Stimulated activated CD4-positive, alpha-beta T cell treated with anti-CD3 and anti-CD28 coated beads, Interleukin-4, amount 100 ng/mL, for 1 hour (primary cell): ENCODE measurements around the gene FMN2.
"Not testable (repeated sequence)": the region's sequence is repeated elsewhere in the genome, so short reads cannot be mapped to it uniquely, and the experiment has no call there.

ENCODE experiments used
- DNase-seq: peaks from one replicate; pipeline ENCODE4 v3.0.0-alpha.2; 2020

Gene FMN2

DNA sequence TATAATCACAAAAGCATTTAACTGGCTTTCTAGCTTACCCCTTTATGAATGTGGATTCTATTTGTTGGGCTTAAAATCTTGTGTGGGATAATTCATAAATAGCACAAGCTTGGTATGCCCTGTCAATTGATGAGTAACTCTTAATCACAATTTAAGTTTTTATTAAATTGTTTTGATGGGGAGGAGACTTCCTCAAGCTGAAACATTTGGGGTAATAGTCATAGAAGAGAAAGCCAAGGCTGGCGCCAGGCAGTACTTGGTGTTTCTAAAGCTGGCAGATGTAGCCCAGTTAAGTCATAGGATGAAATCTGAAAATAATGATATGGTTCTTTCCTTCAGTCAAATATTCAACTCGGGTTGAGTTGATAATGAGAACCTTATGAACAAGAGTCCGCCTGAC is 167.2 kb downstream of the FMN2 start:
- DNase-seq: no peak

DNA sequence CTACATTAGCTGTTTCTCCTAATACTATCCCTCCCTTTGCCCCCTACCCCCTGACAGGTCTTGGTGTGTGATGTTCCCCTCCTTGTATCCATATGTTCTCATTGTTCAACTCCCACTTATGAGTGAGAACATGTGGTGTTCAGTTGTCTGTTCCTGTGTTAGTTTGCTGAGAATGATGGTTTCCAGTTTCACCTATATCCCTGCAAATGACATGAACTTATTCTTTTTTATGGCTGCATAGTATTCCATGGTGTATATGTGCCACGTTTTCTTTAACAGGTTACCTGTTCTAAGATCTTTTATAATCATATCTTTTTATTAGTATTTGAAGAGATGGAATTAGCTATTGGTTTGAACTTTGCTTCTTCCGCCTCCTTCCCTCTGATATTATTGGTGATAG is 172.8 kb downstream of the FMN2 start:
- not testable (repeated sequence) for DNase-seq

DNA sequence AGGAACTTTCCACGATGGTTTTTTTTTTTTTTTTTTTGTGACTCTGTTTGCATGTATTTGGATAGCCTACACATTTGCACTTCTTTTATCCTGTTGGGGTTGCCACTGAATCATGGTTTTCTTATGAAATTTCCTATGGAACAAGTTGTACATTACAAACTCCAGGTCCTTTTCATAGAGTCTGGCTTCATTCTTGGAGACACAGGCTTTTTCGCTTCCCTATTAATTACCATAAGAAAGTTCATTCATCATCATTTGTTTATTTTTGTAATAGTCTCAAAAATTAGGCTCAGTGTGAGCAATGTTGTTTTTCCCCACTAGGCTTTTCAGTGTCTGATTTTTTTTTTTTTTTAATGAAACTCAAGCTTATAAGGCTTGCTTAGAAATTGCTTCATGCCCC is 179.4 kb downstream of the FMN2 start:
- no peak for DNase-seq

DNA sequence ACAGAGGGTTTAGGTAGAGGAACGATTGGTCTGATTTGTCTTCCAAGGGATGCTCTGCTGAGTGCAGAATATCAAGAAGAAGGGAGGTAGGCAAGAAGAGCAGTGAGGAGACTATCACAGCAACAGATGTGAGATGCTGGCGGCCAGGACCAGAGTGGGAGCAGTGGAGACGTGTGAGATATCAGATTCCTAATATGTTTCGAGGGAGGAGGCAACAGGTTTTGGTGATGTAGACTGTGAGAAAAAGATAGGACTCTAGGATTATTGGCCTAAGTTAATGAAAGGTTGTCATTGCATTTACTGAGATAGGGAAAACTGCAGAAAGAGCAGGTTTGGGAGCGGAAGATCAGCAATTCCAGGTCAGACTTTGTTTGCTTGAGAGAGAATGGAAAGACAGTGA is 182.9 kb downstream of the FMN2 start:
- DNase-seq: no peak

DNA sequence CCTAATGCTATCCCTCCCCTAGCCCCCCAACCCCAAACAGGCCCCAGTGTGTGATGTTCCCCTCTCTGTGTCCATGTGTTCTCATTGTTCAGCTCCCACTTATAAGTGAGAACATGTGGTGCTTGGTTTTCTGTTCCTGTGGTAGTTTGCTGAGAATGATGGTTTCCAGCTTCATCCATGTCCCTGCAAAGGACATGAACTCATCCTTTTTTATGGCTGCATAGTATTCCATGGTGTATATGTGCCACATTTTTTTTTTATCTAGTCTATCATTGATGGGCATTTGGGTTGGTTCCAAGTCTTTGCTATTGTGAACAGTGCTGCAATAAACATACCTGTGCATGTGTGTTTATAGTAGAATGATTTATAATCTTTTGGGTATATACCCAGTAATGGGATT is 183.5 kb downstream of the FMN2 start:
- DNase-seq: not testable (repeated sequence)

DNA sequence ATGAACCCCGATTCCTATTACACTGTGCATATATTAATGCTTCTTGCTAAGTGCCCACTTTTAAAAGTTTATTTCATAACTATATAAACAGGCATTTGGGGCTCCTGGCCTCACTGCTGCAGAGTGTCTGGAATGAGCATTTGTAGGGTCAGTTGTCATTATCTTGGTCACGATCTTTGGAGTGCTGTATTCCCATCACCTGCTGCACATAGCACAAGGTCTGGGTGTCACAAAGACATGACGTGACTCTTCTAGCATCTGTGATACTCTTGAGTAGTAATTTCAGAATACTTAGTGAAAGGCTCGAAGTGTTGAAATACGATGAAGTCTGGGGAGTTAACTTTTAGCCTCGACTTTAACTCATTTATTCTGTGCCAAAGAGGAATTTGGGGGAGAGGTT is 186.4 kb downstream of the FMN2 start:
- no peak for DNase-seq

DNA sequence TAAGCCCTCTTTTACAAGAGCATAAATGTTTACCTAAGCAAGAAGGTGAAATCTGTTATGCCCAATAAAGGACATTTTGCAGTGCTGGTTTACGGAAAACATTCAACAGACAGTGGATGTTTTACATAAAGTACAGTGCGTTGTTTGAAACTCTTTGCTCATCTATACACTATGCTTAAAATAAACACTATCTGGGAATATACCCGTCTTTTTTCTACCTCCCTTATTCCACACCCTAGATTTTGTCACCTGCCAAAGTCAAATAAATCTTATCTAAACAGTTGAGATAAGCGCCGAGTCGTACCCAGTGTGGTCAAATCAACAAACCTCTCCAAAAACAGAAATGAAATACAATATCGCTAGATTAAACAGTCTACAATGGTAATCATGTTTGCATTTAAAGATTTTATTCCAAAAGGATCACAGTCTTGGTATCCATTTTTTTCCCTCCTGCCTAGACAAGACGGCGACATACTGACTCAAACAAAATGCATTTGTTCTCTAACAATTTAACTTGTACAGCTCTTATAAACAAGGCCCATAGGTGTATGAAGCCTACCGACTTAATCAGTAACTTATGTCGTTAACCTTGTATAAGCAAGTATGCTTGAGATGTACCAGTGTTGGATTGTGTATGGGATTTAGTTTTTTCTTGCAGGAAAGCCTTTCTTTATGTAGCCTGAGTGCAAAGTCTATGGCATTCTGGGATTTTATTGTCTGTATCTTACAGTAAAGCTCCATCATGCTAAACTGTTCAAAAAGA is 189.1 kb downstream of the FMN2 start:
- DNase-seq: no peak

DNA sequence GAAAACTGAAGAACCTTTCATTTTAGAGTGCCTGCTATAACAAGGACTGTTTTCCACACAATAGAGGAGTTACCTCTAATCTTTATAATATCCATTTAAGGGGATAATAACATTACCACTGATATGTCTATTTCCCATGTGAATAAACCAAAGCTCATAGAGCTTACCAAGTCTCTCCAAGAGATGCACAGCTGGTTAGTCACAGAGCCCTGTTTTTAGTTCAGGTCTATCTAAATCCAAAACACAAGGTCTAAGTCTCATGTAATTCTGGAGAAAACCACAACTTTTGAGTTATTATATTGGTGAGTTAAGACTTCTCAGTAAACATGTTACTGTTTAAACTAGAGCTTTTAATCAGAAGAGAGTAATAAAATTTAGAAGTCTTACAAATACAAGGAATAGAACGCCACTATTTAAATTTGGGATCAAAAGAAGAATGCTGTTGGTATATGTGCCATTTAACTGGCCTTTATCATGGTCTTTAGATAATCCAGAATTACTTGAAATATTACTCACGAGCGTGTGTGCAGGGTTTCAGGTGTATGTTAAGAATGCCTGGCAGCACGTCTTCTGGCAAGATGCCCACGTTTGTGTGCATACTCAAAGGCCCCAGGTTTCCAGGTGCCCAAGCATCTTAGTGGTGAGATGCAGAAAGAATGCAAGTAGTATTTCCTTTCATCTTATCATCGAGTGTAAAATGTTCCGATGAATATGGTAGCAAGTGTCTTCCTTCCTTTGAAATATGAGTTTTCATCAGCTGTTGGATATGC is 190.6 kb downstream of the FMN2 start:
- no peak for DNase-seq

DNA sequence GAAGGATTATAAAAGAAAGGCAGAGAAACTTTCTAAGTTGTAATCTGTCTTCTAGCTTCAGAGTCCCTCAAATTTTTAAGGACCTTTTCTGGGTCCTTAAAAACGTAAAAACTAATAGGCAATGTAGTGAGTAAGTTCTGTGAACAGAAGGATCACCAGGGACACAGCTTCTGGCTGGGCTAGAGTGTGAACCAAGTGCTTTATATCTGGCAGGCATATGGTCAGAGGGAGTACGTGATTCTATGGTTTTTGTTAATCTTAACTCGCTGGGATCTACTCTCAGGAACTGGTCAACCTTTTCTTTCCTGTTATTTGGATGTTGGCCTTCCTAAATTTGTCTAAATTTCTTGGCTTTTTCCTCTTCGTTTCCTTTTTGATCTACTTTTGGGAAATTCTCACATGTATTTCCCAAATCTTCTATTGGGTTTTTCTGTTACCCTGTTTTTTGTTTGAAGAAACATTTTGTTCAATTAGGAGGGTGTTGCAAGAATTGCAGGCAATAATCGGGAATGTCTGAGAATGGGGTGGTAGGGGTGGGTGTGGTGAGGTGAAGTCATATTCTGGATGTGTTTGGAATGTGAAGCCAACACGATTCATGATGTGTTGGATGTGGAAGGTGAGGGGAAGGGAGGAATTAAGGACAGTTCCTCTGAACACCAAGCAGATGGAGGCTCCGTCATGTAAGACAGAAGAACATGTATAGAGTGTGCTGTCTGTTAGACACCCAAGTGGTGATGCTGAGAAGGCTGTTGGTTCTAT is 193.2 kb downstream of the FMN2 start:
- no peak for DNase-seq

DNA sequence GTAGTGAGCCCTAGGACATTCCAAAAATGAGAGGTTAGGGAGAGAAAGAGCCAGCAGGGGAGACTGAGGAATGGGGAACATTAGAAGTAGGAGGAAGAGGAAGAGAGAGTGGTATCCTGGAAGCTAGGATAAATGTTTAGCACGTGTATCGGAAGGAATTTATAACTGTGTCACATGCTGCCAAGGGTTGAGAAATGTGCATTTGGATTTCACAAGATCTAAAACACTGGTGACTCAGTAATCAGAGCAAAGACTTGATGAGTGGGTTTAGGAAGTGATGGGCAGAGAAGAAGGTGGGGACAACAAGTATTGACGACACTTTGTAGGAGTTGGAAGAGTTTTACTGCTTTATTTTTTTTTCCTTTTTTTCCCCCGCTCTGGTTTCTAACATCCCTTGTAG is 193.9 kb downstream of the FMN2 start:
- DNase-seq: no peak

DNA sequence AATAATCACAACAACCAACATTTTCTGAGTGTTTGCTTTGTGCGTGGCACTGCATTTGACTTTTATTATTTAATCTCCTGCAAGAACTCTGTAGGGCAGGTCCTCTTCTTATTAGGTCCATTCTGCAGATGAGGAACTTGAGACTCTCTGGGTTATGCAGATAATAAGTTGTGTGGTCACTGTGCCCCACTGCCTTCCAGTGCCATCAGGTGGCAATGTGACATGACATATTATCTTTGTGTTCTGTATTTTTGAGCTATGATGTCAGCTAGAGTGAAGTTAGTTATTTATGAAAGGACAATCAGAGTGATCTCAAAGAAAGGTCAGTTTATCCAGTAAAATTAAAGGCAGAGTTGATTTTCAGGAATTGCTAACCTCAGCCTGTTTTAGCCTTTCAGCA is 196.0 kb downstream of the FMN2 start:
- no peak for DNase-seq

DNA sequence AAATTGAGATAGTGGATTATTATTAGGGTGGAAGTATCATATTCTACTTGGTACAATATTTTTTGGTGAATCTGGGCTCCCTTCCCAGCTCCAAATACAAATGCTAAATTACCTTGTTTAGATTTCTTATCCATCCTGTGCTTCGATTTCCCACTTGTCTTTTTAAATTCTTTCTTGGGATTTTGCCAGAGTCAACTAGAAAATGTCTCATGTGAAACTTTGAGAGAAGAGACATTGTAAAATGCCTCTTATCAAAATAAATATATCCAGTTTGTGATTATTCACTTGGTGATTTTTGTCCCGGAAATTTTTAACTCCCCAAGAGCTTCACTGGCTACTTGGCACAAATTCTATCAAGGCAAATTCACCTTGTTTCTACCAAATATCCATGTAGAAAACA is 202.0 kb downstream of the FMN2 start:
- no peak for DNase-seq

DNA sequence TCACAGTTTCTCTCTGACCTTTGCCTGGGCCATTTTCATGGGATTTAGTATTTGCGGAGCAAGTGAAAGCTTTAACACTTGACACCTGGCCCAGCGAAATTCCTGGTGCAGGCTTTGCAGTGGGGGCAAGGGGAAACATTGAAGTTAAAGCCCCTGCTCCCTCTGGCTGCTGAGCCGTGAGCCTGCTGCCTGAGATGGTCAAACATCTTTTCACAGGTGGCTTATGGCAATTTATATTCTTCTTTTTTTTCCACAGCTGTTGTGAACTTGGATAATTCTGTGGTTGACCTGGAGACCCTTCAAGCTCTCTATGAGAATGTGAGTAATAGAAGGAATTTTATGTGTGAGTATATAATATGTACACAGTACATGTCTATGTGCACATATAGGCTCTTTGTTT is 202.9 kb downstream of the FMN2 start:
- no peak for DNase-seq

DNA sequence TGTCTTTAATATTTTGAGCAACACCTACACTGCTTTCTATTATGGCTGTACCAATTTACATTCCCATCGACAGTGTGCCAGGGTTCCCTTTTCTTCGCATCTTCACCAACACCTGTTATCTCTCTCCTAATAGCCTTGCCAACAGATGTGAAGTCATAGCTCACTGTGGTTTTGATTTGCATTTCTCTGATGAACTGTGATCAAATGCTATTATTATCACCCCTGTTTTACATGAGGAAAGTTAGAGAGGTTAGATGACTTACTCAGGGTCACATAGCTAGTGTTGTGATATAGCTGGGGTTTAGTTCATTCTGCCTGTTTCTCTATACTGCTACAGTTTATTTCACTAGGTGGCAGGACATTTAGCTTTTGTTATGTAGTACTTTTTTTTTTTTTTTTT is 204.1 kb downstream of the FMN2 start:
- DNase-seq: no peak

DNA sequence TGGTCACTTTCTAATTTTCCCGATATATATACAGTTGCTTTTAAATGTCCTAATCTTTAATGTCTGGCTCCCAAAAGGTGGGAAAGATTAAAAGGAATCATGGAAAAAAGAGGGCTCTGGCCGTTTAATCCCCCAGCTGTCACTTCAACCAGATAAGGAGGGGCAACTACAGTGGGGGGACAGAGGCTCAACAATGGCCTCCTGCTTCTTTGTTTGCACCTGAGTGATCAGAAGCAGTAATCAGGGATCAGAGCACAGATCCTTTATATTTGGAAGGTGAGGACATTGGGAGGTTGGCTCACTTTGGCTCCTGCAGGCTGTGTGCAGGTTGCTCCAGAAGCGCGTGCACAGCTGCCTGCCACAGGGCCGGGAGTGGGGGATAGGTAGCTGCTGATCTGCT is 212.8 kb downstream of the FMN2 start:
- no peak for DNase-seq

DNA sequence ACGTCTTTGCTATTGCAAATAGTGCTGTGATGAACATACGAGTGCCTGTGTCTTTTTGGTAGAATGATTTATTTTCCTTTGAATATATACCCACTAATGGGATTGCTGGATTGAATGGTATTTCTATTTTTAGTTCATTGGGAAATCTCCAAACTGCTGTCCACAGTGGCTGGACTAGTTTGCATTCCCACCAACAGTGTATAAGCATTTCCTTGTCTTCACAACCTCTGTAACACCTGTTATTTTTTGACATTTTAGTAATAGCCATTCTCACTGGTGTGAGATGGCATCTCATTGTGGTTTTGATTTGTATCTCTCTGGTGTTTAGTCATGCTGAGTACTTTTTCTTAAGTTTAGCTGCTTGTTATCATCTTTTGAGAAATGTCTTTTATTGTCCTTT is 215.0 kb downstream of the FMN2 start:
- no peak for DNase-seq

DNA sequence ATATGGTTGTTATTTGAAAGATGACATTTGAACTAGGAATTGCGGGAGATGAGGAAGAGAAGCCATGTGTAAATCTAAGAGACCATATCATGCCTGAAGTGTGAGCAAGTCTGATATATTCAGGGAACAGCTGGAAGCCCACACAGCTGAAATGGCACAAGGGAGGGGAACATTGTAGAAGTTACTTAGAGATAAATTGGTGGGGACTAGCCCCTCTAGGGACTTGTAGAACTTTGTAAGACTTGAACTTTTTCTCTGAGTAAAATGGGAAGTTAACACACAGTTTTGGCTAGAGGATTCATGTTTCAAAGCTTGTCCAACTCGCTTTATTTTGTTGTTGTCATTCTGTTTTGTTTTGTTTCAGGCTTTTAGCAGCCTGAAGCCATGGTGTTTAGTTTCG is 216.4 kb downstream of the FMN2 start:
- DNase-seq: no peak

DNA sequence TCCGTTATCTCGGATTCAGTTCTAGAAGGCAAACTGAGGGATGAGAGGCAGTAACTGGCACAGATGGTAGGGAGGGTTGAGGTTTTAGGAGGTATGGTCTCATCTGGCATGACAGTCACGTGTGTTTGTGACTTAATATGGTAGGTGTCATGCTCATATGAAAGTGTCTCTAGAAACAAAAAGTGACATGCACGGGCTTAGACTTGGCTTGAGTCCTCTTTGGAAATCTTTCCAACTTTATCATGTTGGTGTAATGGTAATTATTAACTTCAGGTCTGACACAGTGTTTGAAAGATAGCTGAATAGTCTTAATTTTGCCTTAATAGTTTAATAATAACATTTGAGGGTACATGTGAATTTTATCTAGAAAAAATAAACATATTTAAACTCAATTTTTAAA is 218.1 kb downstream of the FMN2 start:
- no peak for DNase-seq

DNA sequence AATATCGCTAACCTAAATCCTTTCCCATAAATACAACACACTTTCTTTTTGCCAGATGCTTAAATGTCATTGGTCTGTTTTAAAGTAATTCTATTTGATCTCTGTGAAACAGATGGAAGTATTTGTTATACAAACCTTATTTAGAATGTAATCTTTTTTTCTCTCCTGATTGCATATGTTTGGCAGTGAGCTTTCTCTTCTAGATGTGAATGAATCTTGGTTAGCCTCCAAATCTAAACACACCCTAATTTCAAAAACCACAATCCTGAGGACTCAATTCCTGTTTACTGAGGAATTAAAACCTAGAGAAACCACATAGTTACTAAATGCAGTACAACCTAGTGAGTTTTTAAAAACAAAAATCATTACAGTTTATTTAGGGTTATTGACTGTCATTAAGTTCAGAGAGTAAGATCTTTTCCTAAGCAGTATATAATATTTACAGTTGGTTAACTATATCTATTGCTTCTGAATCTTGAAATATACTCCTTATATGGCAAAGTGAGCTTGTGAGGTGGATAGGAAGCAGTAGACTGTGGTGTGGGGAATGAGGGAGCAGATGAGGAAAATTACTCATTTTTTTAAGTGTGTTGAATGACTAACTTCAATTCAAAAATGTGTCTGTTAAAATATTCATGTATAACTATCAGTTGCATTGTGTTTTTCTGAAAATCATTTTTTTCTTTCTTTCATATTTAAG is 218.7 kb downstream of the FMN2 start:
- no peak for DNase-seq

DNA sequence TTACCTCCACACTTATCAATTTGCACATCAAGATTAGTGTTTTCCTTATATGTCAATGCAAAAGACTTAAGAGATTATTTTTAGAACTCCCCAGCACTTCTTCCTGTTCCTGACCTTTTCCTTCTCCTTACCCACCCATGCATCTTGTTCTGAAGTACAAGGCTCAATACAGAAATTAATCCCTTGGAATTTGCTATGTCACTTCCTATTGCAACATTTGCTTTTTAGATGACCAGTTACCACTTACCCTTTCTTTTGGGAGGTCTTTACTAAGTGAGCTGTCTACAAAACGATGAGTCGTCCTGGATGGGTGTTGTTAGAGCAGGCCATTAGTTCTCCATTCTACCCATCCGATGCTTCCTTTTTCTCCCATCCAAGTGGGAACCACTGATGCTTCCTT is 221.2 kb downstream of the FMN2 start:
- no peak for DNase-seq

DNA sequence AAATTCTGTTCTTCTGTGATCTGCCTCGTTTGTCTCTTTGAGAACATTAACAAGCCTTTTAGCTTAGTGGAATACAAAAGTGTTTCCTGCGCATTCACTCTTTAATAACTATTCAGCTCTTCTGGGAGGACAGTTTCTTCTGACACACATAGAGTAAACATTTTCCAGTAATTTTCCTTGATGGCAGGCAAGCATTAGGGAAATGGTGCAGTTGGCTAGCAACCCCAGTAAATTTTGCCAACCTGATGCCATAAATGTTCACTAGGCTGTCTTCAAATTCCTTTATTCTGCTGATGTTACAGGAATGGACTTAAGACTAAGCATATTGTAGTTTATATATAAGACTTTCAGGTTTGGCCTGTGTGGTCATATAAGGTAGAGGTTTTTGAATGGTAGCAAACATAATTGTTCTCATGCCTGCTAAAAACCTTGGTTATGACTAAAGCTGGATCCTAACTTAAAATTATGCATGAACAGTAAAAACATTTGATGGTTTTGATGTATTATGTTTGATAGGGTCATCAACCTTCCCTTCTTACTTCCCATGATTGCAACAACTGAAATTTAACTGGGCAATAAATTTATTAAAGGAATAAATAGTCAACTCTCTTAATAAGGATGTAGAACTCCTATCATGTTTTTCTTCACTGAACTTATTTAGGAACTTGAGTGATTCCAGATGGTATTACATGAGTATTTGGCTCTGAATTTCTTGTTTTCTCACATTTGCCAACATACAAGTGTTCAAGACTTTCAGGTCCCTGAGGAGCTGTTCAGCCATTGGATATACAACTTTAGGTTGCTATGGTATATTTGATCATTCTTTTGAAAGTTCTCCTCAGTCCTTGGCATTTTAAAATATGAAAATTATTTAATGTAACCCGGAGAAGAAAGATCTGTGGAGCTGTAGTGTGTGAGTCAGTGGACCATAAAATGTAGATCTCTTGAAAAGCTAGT is 223.4 kb downstream of the FMN2 start:
- DNase-seq: no peak

DNA sequence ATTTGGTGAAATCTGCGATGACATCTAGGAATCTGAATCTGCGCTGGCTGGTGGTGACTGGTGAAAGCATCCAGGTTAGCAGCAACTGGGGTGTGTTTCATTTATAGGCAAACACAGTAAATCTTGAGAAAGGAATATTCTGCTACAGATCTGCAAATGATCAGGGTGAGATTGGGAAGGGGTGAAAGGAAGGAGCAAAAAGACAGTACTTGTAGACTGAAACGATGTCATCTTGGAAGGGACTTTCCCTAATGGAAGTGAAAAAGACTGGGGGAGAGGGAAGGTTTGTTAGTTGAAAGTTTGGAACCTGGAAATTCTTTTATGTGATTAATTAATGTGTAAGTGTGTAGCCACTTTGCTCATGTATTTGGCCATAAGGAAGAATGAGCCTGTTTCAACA is 228.3 kb downstream of the FMN2 start:
- no peak for DNase-seq
